COLO668 (cell line): Measurements from ENCODE around the gene PPP1R3E.
A peak's percentile ranks its signal among the peaks of the same experiment; 100 is the strongest.
"Not testable (repeated sequence)": the region's sequence is repeated elsewhere in the genome, so short reads cannot be mapped to it uniquely, and the experiment has no call there.

Experiments used
- DNase-seq: peaks from one replicate; lab custom pipeline; 2025; ENCODE audit not compliant: unreplicated experiment; lab: John Stamatoyannopoulos, UW

PPP1R3E gene

DNA sequence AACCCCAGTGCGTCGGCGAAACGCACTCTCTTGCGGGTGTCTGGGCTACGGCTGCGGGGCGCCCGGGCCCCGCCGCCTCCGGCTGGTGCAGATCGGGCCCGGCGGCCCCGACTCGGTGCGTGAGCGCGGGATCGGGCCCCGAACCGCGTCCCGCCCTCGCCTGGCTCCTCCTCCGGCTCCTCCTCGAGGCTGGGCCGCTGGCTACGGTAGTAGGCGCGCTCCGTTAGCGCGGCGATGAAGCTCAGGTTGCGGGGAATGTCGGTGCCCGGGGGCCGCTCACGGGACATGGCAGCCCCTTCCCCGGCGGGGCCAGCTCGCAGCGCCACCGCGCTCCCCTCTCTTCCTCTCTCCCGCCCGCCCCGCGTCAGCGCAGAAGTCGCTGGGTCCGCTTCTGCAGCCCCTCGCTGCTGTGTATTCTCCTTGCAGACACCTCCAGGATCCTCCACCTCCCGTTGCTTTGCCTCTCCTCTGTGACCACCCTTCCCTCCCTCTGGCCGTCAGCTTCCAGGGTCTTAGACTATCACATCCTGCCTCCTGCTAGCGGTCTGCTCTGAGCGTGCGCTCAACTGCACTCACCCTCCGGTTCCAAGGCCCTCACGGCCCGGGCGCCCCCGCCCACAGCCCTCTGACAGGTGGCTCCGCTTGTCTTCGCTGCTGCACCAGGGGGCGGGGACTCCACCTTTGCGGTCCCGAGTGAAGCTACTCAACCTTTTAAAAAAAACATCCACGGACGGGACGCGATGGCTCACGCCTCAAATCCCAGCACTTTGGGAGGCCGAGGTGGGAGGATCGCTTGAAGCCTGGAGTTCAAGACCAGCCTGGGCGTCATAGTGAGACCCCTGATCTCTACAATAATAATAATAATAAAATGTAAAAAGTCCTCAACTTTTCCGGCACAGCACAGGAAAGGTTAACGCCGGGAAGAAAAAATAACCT lies at the start of gene PPP1R3E:
PPP1R3E (minus strand) TSS at position 570 of the 936 bp plus-strand sequence; CDS start at position 287, 283 bp downstream.
- DNase-seq = peak; percentile 93

GRCh38 chr14:23351681-23352505 lies 49.2 kb upstream of the PPP1R3E start:
- DNase-seq = no peak

DNA sequence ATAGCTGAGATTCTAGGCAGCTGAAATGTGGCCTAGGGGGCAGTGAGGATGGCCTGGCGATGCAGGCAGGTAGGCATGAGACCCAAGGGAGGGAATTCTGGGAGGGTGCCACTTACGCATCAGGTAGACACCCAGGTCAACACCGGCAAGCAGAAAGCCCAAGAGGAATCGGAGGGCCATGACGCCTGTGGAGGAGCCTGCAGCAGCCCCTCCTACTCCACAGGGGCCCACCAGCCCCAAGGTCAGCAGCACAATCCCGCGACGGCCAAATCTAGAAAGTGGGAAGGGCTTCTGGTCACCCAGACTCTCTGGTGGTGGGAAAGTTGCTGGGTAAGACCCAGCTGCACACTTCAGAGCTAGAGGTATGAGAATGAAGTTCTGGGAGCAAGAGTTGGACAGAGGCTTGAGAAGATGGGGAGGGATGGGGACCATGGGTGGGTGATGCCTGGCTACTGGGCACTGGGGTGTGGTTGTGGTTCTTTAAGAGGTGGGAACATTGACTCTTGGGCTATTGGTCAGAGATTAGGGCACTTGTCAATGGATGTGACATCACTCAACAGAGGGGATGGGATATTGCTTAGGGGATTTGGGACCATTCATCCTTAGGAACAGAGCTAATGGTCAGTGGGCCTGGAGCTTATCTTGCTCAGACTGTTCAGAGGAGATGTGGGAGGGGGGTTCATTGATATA lies 46.6 kb upstream of the PPP1R3E start:
- no peak for DNase-seq

DNA sequence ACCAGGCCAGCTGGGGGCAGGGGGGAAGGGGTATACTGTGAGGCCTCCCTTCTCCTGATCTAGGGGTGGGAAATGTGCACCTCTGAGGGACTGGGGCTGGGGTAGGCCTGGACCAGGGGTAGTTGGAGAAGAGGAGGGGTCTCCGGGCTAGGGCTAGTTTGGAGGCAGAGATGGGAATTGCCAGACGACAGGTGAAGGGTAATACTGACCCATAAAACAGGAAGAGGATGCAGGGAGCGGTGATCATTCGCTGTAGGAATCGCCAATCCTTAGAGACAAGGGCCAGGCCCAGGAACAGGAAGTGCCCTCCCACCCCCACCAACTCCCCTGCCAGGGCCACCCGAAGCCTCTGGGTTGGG lies 45.6 kb upstream of the PPP1R3E start:
- no peak for DNase-seq

DNA sequence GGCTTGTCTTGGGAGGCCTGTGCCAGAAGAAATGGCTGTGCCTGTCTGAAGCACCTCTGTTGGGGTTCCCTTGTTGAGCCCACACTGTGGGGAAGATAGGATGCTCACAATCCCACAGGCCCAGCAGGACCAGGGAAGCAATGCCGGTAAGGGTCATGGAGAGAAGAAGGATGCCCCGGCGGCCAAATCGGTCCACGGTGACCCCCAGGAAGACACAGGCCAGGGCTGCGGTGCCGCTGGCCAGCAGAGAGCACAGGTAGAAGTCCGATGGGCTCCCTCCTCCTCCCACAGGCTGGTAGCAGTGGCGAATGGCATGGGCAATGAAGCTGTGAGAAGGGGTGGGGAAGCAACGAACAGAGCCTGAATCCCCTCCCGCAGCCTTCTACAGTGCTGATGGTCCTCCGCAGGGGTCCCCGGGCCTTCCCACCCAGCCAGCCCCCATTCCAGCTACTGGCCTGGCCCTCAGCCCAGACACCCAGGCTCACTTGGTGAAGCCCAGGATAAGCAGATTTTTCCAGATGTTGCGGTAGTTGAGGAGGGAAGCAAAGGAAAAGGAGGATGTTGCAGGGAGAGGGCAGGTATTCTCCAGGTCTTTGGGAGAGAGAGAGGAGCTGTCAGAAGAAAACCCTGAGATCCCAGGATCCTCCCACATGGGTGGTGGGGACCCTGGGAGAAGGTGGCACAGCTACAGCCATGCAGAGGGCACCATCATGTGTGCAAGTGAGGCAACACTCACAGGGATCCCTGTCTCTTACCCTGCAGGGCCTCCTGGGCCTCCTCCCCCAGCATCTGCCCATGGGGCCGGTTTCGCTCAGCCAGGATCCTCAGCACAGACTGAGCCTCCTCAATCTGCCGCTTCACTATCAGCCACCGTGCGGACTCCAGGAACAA lies 45.0 kb upstream of the PPP1R3E start:
- no peak for DNase-seq

DNA sequence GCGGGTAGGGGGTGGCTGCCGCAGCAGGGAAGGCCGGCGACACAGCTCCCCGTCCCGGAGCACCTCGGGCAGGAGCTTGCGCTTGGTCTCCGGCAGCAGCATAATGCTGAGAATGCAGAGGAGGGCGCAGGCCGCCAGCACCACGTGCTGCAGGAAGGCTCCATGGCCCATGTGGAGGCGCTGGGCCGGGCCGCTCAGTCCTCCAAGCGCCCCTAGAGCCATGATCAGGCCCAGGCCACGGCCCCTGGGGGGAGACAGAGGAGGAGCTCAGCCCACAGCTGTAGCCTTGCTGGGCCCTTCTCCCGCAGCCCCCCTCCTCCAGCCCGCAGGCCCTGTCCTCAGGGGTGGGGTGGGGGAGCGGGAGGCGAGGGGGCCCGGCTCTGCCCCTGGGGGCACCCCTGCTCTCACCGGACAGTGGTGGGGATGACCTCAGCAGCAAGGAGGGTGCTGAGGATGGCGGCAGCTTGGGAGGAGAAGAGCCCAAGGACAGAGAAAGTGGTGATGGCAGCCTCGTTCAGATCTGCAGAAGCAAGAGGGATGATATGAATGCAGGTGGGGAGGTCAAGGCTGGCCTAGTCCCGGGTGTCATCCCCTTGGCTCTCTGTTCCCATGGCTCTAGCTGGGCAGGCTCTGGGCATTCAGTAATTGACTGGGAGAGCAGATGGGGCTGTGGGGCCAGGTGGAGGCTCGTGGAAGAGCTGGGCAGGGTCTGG lies 44.2 kb upstream of the PPP1R3E start:
- DNase-seq = no peak

- no peak for DNase-seq
Measured at GRCh38 chr14:23345987-23346692, 43.5 kb upstream of the PPP1R3E start.

GRCh38 chr14:23344481-23344880 lies 41.8 kb upstream of the PPP1R3E start:
- DNase-seq = no peak

DNA sequence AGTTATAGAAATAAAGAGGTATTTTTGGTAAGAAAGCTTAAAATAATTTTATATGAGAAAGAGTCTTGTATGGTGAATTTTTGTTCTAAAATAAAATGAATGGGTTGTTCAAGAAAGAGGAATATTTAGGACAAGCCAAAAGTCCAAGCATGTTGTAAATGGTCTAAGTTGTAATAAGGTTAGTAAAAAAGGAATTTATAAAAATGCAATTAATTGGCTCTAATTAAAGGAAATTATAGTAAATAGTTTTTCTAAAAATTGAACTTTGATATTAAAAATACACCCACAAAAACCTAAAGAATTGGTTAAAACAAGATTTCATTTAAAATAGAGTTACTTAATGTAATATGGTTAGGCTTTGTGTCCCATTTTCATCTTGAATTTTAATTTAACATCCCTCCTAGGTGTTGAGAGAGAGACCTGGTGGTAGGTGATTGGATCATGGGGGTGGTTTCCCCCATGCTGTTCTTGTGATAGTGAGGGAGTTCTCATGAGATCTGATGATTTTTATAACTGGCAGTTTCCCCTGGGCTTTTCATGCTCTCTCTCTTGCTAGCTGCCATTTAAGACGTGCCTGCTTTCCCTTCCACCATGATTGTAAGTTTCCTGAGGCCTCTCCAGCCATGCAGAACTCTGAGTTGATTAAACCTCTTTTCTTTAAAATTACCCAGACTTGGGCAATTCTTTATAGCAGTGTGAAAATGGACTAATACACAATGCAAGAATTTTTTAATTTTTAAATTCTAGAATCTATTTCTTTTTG lies 37.0 kb upstream of the PPP1R3E start:
- no peak for DNase-seq

DNA sequence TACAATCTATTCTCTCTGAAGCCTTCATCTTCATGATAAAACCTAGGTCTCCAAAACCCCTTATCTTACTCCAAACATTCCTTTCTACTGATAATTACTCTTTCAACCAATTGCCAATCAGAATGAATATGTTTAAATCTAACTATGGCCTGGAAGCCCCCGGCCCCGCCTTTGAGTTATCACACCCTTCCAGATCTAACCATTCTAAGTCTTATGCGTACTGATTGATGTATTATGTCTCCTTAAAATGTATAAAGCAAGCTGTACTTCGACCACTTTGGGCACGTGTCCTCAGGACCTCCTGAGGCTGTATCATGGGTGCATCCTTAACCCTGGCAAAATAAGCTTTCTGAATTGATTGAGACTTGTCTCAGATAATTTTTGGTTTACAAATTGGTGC lies 33.0 kb upstream of the PPP1R3E start:
- DNase-seq = no peak

GRCh38 chr14:23327947-23328744 lies 25.5 kb upstream of the PPP1R3E start:
- peak; percentile 63 for DNase-seq

DNA sequence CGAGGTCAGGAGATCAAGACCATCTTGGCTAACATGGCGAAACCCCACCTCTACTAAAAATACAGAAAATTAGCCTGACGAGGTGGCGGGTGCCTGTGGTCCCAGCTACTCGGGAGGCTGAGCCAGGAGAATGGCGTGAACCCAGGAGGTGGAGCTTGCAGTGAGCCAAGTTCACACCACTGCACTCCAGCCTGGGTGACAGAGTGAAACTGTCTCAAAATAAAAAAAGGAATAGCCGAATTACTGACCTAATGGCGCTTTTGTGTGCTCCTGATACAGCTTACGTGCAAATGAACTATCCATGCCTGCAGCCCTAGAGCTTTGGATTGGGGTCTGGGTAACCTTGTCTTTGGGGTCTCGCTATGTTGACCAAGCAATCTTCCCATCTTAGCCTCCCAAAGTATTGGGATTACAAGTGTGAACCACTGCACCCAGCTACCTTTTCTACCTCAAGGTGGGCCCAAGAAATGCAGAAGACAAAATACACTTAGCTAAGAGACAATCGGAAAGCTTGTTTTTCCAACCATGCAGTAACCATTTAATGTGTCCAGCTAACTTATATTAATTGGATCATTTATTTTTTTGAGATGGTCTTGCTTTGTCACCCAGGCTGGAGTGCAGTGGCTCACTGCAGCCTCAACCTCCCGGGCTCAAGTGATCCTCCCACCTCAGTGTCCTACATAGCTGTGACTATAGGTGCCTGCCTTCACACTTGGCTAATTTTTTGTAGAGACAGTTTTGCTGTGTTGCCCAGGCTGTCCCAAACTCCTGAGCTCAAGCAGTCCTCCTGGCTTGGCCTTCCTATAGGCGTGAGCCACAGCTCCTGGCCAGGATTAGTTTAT lies 24.1 kb upstream of the PPP1R3E start:
- DNase-seq = no peak

DNA sequence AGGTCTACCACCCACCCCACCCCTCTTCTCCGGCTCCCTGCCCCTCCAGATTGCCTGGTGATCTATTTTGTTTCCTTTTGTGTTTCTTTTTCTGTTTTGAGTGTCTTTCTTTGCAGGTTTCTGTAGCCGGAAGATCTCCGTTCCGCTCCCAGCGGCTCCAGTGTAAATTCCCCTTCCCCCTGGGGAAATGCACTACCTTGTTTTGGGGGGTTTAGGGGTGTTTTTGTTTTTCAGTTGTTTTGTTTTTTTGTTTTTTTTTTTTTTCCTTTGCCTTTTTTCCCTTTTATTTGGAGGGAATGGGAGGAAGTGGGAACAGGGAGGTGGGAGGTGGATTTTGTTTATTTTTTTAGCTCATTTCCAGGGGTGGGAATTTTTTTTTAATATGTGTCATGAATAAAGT lies 23.1 kb upstream of the PPP1R3E start:
- DNase-seq = not testable (repeated sequence)

DNA sequence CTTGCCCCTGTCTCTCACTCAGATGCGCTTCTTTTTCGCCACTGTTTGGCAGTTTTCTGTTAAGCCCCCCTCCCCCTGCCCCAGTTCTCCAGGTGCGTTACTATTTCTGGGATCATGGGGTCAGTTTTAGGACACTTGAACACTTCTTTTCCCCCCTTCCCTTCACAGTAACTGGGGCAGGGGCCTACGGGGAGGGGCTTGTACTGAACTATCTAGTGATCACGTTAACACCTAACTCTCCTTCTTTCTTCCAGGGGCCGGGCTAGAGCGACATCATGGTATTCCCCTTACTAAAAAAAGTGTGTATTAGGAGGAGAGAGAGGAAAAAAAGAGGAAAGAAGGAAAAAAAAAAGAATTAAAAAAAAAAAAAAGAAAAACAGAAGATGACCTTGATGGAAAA lies 22.3 kb upstream of the PPP1R3E start:
- no peak for DNase-seq

DNA sequence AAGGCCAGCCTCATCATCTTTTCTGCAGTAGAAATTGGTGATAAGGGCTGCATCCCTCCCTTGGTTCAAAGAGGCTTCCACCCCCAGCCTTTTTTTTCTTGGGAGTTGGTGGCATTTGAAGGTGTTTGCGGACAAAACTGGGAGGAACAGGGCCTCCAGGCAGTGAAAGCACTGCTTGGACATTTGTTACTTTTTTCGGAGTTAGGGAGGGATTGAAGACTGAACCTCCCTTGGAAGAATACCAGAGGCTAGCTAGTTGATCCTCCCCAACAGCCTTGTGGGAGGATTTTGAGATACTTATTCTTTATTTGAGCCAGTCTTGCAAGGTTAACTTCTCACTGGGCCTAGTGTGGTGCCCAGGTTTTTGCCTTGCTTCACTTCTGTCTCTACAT lies 21.8 kb upstream of the PPP1R3E start:
- DNase-seq = no peak

DNA sequence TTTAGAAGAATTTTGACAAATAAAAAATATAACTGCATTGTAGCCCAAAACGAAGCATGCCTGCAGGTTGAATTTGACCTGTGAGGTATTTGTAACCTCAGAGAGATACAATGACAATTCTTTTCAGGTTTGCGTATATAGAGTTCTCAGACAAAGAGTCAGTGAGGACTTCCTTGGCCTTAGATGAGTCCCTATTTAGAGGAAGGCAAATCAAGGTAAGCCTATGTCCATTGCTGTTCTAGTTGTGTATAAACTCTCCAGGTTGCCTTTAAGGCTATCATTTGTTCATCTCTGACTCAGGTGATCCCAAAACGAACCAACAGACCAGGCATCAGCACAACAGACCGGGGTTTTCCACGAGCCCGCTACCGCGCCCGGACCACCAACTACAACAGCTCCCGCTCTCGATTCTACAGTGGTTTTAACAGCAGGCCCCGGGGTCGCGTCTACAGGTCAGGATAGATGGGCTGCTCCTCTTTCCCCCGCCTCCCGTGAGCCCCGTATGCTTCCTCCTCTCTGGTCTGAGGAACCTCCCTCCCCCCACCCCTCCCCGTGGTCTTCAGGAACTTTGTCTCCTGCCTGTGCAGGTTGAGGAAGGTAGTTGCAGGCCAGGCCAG lies 21.3 kb upstream of the PPP1R3E start:
- DNase-seq = no peak
